ENCODE measurements around the gene KRTAP9-7.
"Not testable (repeated sequence)": the region's sequence is repeated elsewhere in the genome, so short reads cannot be mapped to it uniquely, and the experiment has no call there.

Gene KRTAP9-7

GRCh38 chr17:41263212-41263611 is 12.3 kb upstream of the KRTAP9-7 start:
- ChIA-PET POLR2A (no interaction called here), CTCF (no interaction called here)
- no peak for DNase-seq (ENCODE audit: extremely low spot score)
- TF ChIP-seq SP1 (IDR thresholded peaks at IDR 0.05) (no peak), FOXA1 (IDR thresholded peaks at IDR 0.05) (no peak), TARDBP (IDR thresholded peaks at IDR 0.05) (no peak), FOXK2 (IDR thresholded peaks at IDR 0.05) (no peak), CTBP1 (IDR thresholded peaks at IDR 0.05; ENCODE audit: borderline replicate concordance) (no peak), BHLHE40 (IDR thresholded peaks at IDR 0.05; ENCODE audit: borderline replicate concordance) (no peak), ARNT (IDR thresholded peaks at IDR 0.05) (no peak), SUZ12 (IDR thresholded peaks at IDR 0.05) (no peak), ZNF384 (IDR thresholded peaks at IDR 0.05) (no peak), L3MBTL2 (conservative IDR thresholded peaks at IDR 0.05) (no peak), NFRKB (IDR thresholded peaks at IDR 0.05) (no peak)

- ChIA-PET POLR2A (no interaction called here), CTCF (interaction anchor here (0.6 kb wide), 1 partner anchor 92 kb away, joined by 3 read pairs; no protein-coding TSS in a partner anchor)
- no peak for DNase-seq (ENCODE audit: extremely low spot score)
- TF ChIP-seq, protein P1, sequence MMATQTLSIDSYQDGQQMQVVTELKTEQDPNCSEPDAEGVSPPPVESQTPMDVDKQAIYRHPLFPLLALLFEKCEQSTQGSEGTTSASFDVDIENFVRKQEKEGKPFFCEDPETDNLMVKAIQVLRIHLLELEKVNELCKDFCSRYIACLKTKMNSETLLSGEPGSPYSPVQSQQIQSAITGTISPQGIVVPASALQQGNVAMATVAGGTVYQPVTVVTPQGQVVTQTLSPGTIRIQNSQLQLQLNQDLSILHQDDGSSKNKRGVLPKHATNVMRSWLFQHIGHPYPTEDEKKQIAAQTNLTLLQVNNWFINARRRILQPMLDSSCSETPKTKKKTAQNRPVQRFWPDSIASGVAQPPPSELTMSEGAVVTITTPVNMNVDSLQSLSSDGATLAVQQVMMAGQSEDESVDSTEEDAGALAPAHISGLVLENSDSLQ (IDR thresholded peaks at IDR 0.05): no peak
- TF ChIP-seq SP1 (IDR thresholded peaks at IDR 0.05) (no peak), FOXK2 (IDR thresholded peaks at IDR 0.05) (no peak), TARDBP (IDR thresholded peaks at IDR 0.05) (no peak), CTBP1 (IDR thresholded peaks at IDR 0.05; ENCODE audit: borderline replicate concordance) (no peak), BHLHE40 (IDR thresholded peaks at IDR 0.05; ENCODE audit: borderline replicate concordance) (no peak), ELF4 (IDR thresholded peaks at IDR 0.05) (no peak), NFRKB (IDR thresholded peaks at IDR 0.05) (no peak), ZNF384 (IDR thresholded peaks at IDR 0.05) (no peak), SUZ12 (IDR thresholded peaks at IDR 0.05) (no peak), FOXA1 (IDR thresholded peaks at IDR 0.05) (no peak), HDGF (IDR thresholded peaks at IDR 0.05; ENCODE audit: borderline replicate concordance) (no peak), FOXM1 (IDR thresholded peaks at IDR 0.05; ENCODE audit: borderline replicate concordance) (no peak), LEF1 (IDR thresholded peaks at IDR 0.05; ENCODE audit: borderline replicate concordance) (no peak), ARNT (IDR thresholded peaks at IDR 0.05) (no peak), L3MBTL2 (conservative IDR thresholded peaks at IDR 0.05) (no peak)
Measured at GRCh38 chr17:41264599-41264998, 10.9 kb upstream of the KRTAP9-7 start.

GRCh38 chr17:41265078-41265477 is 10.4 kb upstream of the KRTAP9-7 start, which contains the start of gene KRTAP9-6:
Gene KRTAP9-6 (plus strand): TSS chr17:41265378. CDS start chr17:41265378, 0 bp downstream.
- DNase-seq (ENCODE audit: extremely low spot score): no peak
- POLR2A ChIA-PET: no interaction called here
- CTCF ChIA-PET: no interaction called here
- TF ChIP-seq FOXM1 (IDR thresholded peaks at IDR 0.05; ENCODE audit: borderline replicate concordance): no peak
- TF ChIP-seq SUZ12 (IDR thresholded peaks at IDR 0.05): no peak
- TF ChIP-seq LEF1 (IDR thresholded peaks at IDR 0.05; ENCODE audit: borderline replicate concordance): no peak
- TF ChIP-seq NFRKB (IDR thresholded peaks at IDR 0.05): no peak
- TF ChIP-seq ELF4 (IDR thresholded peaks at IDR 0.05): no peak
- TF ChIP-seq FOXK2 (IDR thresholded peaks at IDR 0.05): no peak
- no peak for TF ChIP-seq BHLHE40 (IDR thresholded peaks at IDR 0.05; ENCODE audit: borderline replicate concordance)
- TF ChIP-seq L3MBTL2 (conservative IDR thresholded peaks at IDR 0.05): no peak
- TF ChIP-seq FOXA1 (IDR thresholded peaks at IDR 0.05): no peak
- TF ChIP-seq ZNF384 (IDR thresholded peaks at IDR 0.05): no peak

DNA sequence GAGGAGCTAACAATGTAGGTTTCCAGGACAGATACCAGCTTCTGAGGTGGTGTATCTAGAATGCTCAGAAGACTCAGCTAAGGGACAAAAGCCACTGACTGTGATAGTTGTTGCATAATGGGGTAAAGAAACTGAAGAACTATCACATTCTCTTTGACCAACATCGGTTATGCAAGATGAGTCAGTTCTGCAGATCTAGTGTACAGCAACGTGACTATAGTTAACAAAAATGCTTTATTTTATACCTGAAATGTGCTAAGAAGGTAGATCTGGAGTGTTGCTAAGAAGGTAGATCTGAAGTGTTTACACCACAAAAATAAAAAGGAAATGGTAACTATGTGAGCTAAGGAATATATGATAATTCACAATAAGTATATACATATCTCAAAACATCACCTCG is 7.8 kb upstream of the KRTAP9-7 start:
- POLR2A ChIA-PET: no interaction called here
- CTCF ChIA-PET: no interaction called here
- TF ChIP-seq LEF1 (IDR thresholded peaks at IDR 0.05; ENCODE audit: borderline replicate concordance) (no peak), NFRKB (IDR thresholded peaks at IDR 0.05) (no peak), SP1 (IDR thresholded peaks at IDR 0.05) (no peak), FOXA1 (IDR thresholded peaks at IDR 0.05) (no peak), FOXM1 (IDR thresholded peaks at IDR 0.05; ENCODE audit: borderline replicate concordance) (no peak), ARNT (IDR thresholded peaks at IDR 0.05) (no peak), ELF4 (IDR thresholded peaks at IDR 0.05) (no peak), SUZ12 (IDR thresholded peaks at IDR 0.05) (no peak), CTBP1 (IDR thresholded peaks at IDR 0.05; ENCODE audit: borderline replicate concordance) (no peak), BHLHE40 (IDR thresholded peaks at IDR 0.05; ENCODE audit: borderline replicate concordance) (no peak), ZNF384 (IDR thresholded peaks at IDR 0.05) (no peak), L3MBTL2 (conservative IDR thresholded peaks at IDR 0.05) (no peak)
- TF ChIP-seq, protein P1 (IDR thresholded peaks at IDR 0.05): no peak
- no peak for DNase-seq (ENCODE audit: extremely low spot score)

GRCh38 chr17:41271323-41271722 is 4.2 kb upstream of the KRTAP9-7 start:
- POLR2A ChIA-PET; DNase-seq (ENCODE audit: extremely low spot score); CTCF ChIA-PET: not testable (repeated sequence)

DNA sequence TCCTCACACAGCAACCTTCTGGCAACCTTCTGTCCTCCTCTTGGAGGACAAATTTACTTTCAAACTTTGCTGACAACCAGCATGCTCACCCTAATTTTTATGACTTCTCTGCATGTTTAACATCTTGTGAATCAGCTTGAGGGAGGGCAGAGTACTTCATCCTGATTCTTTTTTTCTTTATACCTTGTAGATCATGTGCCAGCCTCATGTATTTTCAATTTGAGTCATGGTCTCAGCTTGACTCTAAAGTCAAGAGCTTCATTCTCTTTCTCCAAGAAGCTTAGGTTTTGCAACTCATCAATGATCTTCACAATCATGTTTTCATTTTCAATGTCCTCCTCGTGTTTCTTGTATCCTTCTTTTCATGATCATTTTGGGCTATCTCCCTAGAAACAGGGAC is 3.6 kb upstream of the KRTAP9-7 start:
- ChIA-PET POLR2A (no interaction called here), CTCF (no interaction called here)
- no peak for DNase-seq (ENCODE audit: extremely low spot score)
- TF ChIP-seq L3MBTL2 (conservative IDR thresholded peaks at IDR 0.05) (no peak), SP1 (IDR thresholded peaks at IDR 0.05) (no peak), BHLHE40 (IDR thresholded peaks at IDR 0.05; ENCODE audit: borderline replicate concordance) (no peak), SUZ12 (IDR thresholded peaks at IDR 0.05) (no peak), FOXM1 (IDR thresholded peaks at IDR 0.05; ENCODE audit: borderline replicate concordance) (no peak)

GRCh38 chr17:41278176-41278955 is 2.9 kb downstream of the KRTAP9-7 start:
- no peak for DNase-seq (ENCODE audit: extremely low spot score)
- TF ChIP-seq ELF4 (IDR thresholded peaks at IDR 0.05) (no peak), BHLHE40 (IDR thresholded peaks at IDR 0.05; ENCODE audit: borderline replicate concordance) (no peak), HDGF (IDR thresholded peaks at IDR 0.05; ENCODE audit: borderline replicate concordance) (no peak), FOXK2 (IDR thresholded peaks at IDR 0.05) (no peak), TARDBP (IDR thresholded peaks at IDR 0.05) (no peak), NFRKB (IDR thresholded peaks at IDR 0.05) (no peak), ZNF384 (IDR thresholded peaks at IDR 0.05) (no peak), FOXA1 (IDR thresholded peaks at IDR 0.05) (no peak), L3MBTL2 (conservative IDR thresholded peaks at IDR 0.05) (no peak), CTBP1 (IDR thresholded peaks at IDR 0.05; ENCODE audit: borderline replicate concordance) (no peak), FOXM1 (IDR thresholded peaks at IDR 0.05; ENCODE audit: borderline replicate concordance) (no peak), SUZ12 (IDR thresholded peaks at IDR 0.05) (no peak), ARNT (IDR thresholded peaks at IDR 0.05) (no peak), SP1 (IDR thresholded peaks at IDR 0.05) (no peak), LEF1 (IDR thresholded peaks at IDR 0.05; ENCODE audit: borderline replicate concordance) (no peak)
- TF ChIP-seq, protein P1 (IDR thresholded peaks at IDR 0.05): no peak
- CTCF ChIA-PET: no interaction called here
- POLR2A ChIA-PET: no interaction called here
